ENCODE data around the gene BMI1.

DNA sequence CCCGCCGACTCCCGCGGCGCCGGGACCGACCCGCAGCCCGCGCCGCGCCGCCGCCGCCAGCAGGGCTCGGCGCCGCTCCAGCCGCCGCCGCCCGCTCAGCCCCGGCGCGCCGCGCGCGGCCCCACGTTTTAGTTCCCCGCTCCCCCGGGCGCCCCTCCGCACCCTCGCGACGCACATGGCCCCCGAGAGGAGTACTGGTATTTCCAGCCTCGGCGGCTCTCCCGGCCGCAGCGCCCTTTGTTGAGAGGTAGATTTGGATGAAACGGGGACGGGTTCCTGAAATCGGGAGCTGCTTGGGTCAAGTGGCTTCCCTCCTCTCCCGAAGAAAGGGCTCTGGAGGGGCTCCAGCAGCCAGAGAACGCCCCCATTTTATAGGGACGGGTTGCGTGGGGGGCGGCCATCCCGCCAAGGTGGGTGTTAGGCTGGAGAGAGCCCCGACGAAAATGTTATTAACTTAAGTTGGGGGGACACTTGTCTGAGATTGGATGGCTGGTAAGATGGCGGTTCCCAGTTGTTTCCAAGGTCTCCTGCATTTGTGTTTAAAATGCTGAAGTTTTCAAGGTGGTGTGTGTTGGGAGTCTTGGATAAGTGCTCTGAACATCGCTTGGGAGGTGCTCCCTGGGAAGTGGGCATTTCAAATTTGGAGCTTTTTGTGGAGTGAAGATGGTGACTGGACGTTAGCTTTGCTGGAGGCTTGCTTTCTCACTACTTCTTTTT lies 1.2 kb downstream of the BMI1 start:
- TF ChIP-seq, protein P1, sequence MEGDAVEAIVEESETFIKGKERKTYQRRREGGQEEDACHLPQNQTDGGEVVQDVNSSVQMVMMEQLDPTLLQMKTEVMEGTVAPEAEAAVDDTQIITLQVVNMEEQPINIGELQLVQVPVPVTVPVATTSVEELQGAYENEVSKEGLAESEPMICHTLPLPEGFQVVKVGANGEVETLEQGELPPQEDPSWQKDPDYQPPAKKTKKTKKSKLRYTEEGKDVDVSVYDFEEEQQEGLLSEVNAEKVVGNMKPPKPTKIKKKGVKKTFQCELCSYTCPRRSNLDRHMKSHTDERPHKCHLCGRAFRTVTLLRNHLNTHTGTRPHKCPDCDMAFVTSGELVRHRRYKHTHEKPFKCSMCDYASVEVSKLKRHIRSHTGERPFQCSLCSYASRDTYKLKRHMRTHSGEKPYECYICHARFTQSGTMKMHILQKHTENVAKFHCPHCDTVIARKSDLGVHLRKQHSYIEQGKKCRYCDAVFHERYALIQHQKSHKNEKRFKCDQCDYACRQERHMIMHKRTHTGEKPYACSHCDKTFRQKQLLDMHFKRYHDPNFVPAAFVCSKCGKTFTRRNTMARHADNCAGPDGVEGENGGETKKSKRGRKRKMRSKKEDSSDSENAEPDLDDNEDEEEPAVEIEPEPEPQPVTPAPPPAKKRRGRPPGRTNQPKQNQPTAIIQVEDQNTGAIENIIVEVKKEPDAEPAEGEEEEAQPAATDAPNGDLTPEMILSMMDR (IDR thresholded peaks at IDR 0.05; ENCODE audit: extremely low read depth in 1 of 2, insufficient read depth in 1 of 2, low read depth in 1 of 2, low read length in 2 of 2) = no peak
- TF ChIP-seq FOS (IDR thresholded peaks at IDR 0.05; ENCODE audit: borderline replicate concordance, insufficient read depth, low read length) (no peak), POLR2A (IDR thresholded peaks at IDR 0.05; ENCODE audit: low read depth, low read length) (no peak), EZH2 (IDR thresholded peaks at IDR 0.05; ENCODE audit: borderline replicate concordance, low read depth, low read length, severe bottlenecking) (peak; percentile 100), POLR2AphosphoS5 (IDR thresholded peaks at IDR 0.05; ENCODE audit: insufficient read depth, low read depth, low read length) (no peak), MYC (IDR thresholded peaks at IDR 0.05; ENCODE audit: low read depth, low read length) (no peak), JUN (IDR thresholded peaks at IDR 0.05; ENCODE audit: borderline replicate concordance, insufficient read depth, insufficient read length, low read depth) (no peak), GATA2 (IDR thresholded peaks at IDR 0.05; ENCODE audit: insufficient read depth, insufficient read length, low read depth, low read length) (no peak)
- TF ChIP-seq, protein P2, sequence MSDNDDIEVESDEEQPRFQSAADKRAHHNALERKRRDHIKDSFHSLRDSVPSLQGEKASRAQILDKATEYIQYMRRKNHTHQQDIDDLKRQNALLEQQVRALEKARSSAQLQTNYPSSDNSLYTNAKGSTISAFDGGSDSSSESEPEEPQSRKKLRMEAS (IDR thresholded peaks at IDR 0.05; ENCODE audit: insufficient read depth, insufficient read length) = no peak

Data from endothelial cell of umbilical vein (primary cell).